Neural cell (in vitro differentiated cells): ENCODE results near the gene SPX. TPM values are rescaled to one million over a fixed set of nuclear protein-coding genes. Genes with fewer than 3 reads are reported as not detected.

ENCODE experiments used
- H2AFZ ChIP-seq: fragments of 200-600, 300-800 bp; sonication (generic), shearing (Covaris generic); 2 replicates; pipeline ENCODE4 v1.6.0; 2014; ENCODE audit warnings: low read depth, mild to moderate bottlenecking, antibody characterized with exemption, low read length, moderate library complexity
- H3F3A ChIP-seq: fragments of 200-600 bp; shearing (Covaris generic); 2 replicates; pipeline ENCODE4 v1.6.1; 2016; ENCODE audit warnings: mild to moderate bottlenecking, moderate library complexity, mixed read lengths, antibody characterized with exemption, low read length; ENCODE audit not compliant: insufficient read depth, poor library complexity, severe bottlenecking
- H3K27ac ChIP-seq: fragments of 200-600, 300-800 bp; sonication (generic), shearing (Covaris generic); 2 replicates; pipeline ENCODE4 v1.5.1; 2014; ENCODE audit warnings: mild to moderate bottlenecking, low read length, moderate library complexity
- H3K27me3 ChIP-seq: fragments of 300-800, 200-600 bp; sonication (generic), shearing (Covaris generic); 2 replicates; pipeline ENCODE4 v1.6.0; 2014; ENCODE audit warnings: mild to moderate bottlenecking, low read depth, low read length, moderate library complexity; ENCODE audit not compliant: insufficient read depth
- H3K36me3 ChIP-seq: fragments of 300-800, 200-600 bp; sonication (generic), shearing (Covaris generic); 2 replicates; pipeline ENCODE4 v1.5.1; 2014; ENCODE audit warnings: mild to moderate bottlenecking, antibody characterized with exemption, low read length, moderate library complexity; ENCODE audit not compliant: insufficient read depth
- H3K4me2 ChIP-seq: fragments of 300-800, 200-600 bp; sonication (generic), shearing (Covaris generic); 2 replicates; pipeline ENCODE4 v1.6.0; 2014; ENCODE audit warnings: mild to moderate bottlenecking, low read length
- H3K4me3 ChIP-seq: fragments of 300-800, 200-600 bp; sonication (generic), shearing (Covaris generic); 2 replicates; pipeline ENCODE4 v1.5.1; 2014; ENCODE audit warnings: mild to moderate bottlenecking, low read length, moderate library complexity
- H3K79me2 ChIP-seq: fragments of 200-600 bp; shearing (Covaris generic); replicated peaks from 2 replicates; pipeline ENCODE4 v1.6.0; 2014; ENCODE audit warnings: mild to moderate bottlenecking, low read length, moderate library complexity; ENCODE audit not compliant: insufficient read depth
- H3K9ac ChIP-seq: fragments of 300-800, 200-600 bp; sonication (generic), shearing (Covaris generic); 2 replicates; pipeline ENCODE4 v1.6.1; 2016; ENCODE audit warnings: mild to moderate bottlenecking, low read length, mixed read lengths
- H3K9me2 ChIP-seq: fragments of 200-600 bp; shearing (Covaris generic); 2 replicates; pipeline ENCODE4 v1.6.1; 2016; ENCODE audit warnings: mild to moderate bottlenecking, low read length, mixed read lengths; ENCODE audit not compliant: insufficient read depth
- H3K9me3 ChIP-seq: fragments of 200-600, 300-800 bp; sonication (generic), shearing (Covaris generic); 2 replicates; pipeline ENCODE4 v1.6.1; 2016; ENCODE audit warnings: mild to moderate bottlenecking, mixed run types, low read length, moderate library complexity, mixed read lengths
- H4K20me1 ChIP-seq: fragments of 200-600 bp; shearing (Covaris generic); 2 replicates; pipeline ENCODE4 v1.6.1; 2016; ENCODE audit warnings: mild to moderate bottlenecking, mixed run types; ENCODE audit not compliant: insufficient read depth
- CTCF ChIP-seq: fragments of 450-650 bp; IDR thresholded peaks from 2 replicates; pipeline ENCODE4 v1.5.1; 2014; ENCODE audit warnings: antibody characterized with exemption, mild to moderate bottlenecking, moderate library complexity; ENCODE audit not compliant: poor library complexity, severe bottlenecking
- EP300 ChIP-seq: fragments of 450-650 bp; conservative IDR thresholded peaks from 2 replicates; pipeline ENCODE4 v1.6.1; 2014; ENCODE audit warnings: antibody characterized with exemption, mild to moderate bottlenecking, moderate library complexity; ENCODE audit not compliant: poor library complexity, severe bottlenecking
- EZH2 ChIP-seq: fragments of 200-600, 300-800 bp; shearing (Covaris generic), sonication (generic); IDR thresholded peaks from 2 replicates; pipeline ENCODE4 v1.6.1; 2014; ENCODE audit warnings: antibody characterized with exemption, low read length, borderline replicate concordance, mild to moderate bottlenecking; ENCODE audit not compliant: insufficient read depth, poor library complexity, severe bottlenecking
- MXI1 ChIP-seq: fragments of 450-650 bp; conservative IDR thresholded peaks from 2 replicates; pipeline ENCODE4 v1.6.1; 2014; ENCODE audit warnings: antibody characterized with exemption, mild to moderate bottlenecking; ENCODE audit not compliant: poor library complexity, severe bottlenecking
- POLR2AphosphoS5 ChIP-seq: IDR thresholded peaks from 2 replicates; pipeline ENCODE4 v1.6.1; 2012
- RAD21 ChIP-seq: fragments of 450-650 bp; conservative IDR thresholded peaks from 2 replicates; pipeline ENCODE4 v1.6.1; 2014; ENCODE audit warnings: antibody characterized with exemption, mild to moderate bottlenecking, moderate library complexity
- REST ChIP-seq: IDR thresholded peaks from 2 replicates; pipeline ENCODE4 v1.6.1; 2012; ENCODE audit warnings: borderline replicate concordance
- SMC3 ChIP-seq: fragments of 450-650 bp; conservative IDR thresholded peaks from 2 replicates; pipeline ENCODE4 v1.6.1; 2014; ENCODE audit warnings: antibody characterized with exemption, mild to moderate bottlenecking, moderate library complexity; ENCODE audit not compliant: poor library complexity
- TAF1 ChIP-seq: IDR thresholded peaks from 2 replicates; pipeline ENCODE4 v1.6.1; 2012; ENCODE audit warnings: low read depth
- polyA plus RNA-seq: library from polyadenylated mRNA; depleted of rRNA; stranded (reverse); fragments of >200 nt; gene quantifications from 2 replicates; pipeline ENCODE4 v1.2.3, GENCODE V29; 2014

Gene SPX
- polyA plus RNA-seq, 1 donor from 2014 or later: not detected

- TF ChIP-seq POLR2AphosphoS5 (no peak), TAF1 (no peak), MXI1 (no peak), CTCF (no peak), EZH2 (no peak), REST (no peak), SMC3 (no peak), RAD21 (no peak), EP300 (no peak)
- Histone ChIP-seq H3K79me2 (peaks cover 52% of the 10 kb centered on the region), H4K20me1 (no peaks in the 10 kb centered on the region)
Observed at GRCh38 chr12:21505888-21506287, 20.2 kb upstream of the SPX start.

GRCh38 chr12:21507849-21508248 is 18.2 kb upstream of the SPX start:
- Histone ChIP-seq H3K9ac (no peak overlapping the region), H4K20me1 (no peaks in the 10 kb centered on the region), H3F3A (no peaks in the 10 kb centered on the region), H3K27ac (no peak overlapping the region), H3K27me3 (no peaks in the 10 kb centered on the region), H3K36me3 (no peaks in the 10 kb centered on the region), H3K4me3 (no peak overlapping the region), H3K9me2 (no peaks in the 10 kb centered on the region), H3K79me2 (peaks cover 44% of the 10 kb centered on the region), H3K9me3 (no peaks in the 10 kb centered on the region), H3K4me2 (no peak overlapping the region), H2AFZ (no peak overlapping the region)
- no peak for TF ChIP-seq REST
- no peak for TF ChIP-seq CTCF
- TF ChIP-seq MXI1: no peak
- no peak for TF ChIP-seq TAF1
- TF ChIP-seq RAD21: no peak
- no peak for TF ChIP-seq POLR2AphosphoS5
- no peak for TF ChIP-seq SMC3
- no peak for TF ChIP-seq EZH2
- no peak for TF ChIP-seq EP300

More at GRCh38 chr12:21505888-21506287, 20.2 kb upstream of the SPX start:
- no peaks in the 10 kb centered on the region for H3K27me3 ChIP-seq
- no peaks in the 10 kb centered on the region for H3K36me3 ChIP-seq
- no peak overlapping the region for H3K4me2 ChIP-seq
- H3K9me2 ChIP-seq: no peaks in the 10 kb centered on the region
- H3K9me3 ChIP-seq: no peaks in the 10 kb centered on the region
- no peak overlapping the region for H3K9ac ChIP-seq
- no peaks in the 10 kb centered on the region for H3F3A ChIP-seq
- no peak overlapping the region for H2AFZ ChIP-seq
- H3K4me3 ChIP-seq: no peak overlapping the region
- no peak overlapping the region for H3K27ac ChIP-seq
